Lung microvascular endothelial cell (primary cell): Measurements from ENCODE around the gene PRRT1. TPM values are rescaled to one million over a fixed set of nuclear protein-coding genes. Genes with fewer than 3 reads are reported as not detected.

ENCODE experiments used
- DNase-seq, 2 donors: peaks; one replicate each; pipeline versions ENCODE4 v3.0.0 to v3.0.0-alpha.2; 2010; ENCODE audit warnings: low read depth in 2 of 2
- total RNA-seq: library from RNA; depleted of rRNA; stranded (reverse); fragments of >200 nt; gene quantifications from 2 replicates; pipeline ENCODE4 v1.2.1, GENCODE V29; 2014

PRRT1 gene
- total RNA-seq, 1 donor from 2014 or later, result 0.20 TPM

DNA sequence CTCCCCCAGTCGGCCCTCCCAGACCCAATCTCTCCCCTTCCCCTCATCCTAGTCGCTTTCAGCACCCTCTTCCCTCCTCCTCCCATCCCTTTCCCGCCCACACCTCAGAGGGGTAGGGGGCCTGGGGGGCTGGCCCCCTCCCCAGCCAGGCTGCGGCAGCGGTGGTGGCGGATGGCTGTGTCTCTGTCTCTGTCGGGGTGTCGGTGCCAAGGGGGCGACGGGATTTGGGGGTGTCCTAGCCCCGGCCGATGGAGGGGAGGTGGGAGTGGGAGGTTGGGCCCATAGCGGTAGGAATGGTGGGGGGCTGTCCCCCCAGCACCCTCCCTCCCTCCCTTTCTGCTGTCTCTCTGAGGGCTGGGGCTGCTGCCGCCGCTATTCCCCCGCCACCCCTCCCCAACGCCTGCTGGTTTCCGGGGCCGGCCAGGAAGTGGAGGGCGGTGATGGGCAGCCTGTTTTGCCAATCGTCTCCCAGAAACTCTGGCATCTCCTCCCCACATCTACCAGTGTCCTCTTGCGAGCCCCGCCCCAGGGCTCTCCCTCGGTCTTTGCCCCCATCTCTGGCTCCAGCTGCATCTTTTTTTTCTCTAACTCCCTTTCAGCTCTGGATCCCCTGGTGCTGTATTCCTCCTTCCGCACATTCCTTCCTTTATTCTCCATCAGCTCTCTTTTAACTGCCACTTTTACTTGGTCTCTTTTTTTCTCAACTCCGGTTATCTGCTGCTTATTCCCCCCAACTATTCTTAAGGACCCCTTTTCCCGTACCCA is 24.2 kb upstream of the PRRT1 start, which contains the start of gene AGPAT1:
AGPAT1 (minus strand) TSS at position 374 of the 765 bp plus-strand sequence. CDS start 4,588 bp downstream, outside the sequence.
- peak; percentile 97 to 98 for DNase-seq

DNA sequence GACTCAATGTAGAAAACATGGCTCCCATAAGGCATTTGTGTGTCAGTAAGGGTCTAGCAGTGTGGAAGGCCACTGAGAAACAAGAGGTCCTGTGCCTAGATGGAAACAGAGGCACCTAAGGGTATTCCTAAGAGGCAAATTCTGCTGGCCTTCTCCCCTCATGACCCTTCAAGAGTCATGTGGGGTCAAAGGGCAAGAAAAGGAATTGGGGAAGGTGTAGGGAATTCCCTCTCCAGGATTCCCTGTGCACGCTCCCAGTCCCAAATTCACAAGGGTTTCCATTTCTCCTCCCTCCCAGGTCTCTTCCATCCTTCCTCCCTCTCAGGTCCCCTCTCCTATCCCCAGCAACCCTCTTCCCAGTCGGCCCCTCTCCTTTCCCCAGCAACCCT is 23.6 kb upstream of the PRRT1 start:
- no peak for DNase-seq

DNA sequence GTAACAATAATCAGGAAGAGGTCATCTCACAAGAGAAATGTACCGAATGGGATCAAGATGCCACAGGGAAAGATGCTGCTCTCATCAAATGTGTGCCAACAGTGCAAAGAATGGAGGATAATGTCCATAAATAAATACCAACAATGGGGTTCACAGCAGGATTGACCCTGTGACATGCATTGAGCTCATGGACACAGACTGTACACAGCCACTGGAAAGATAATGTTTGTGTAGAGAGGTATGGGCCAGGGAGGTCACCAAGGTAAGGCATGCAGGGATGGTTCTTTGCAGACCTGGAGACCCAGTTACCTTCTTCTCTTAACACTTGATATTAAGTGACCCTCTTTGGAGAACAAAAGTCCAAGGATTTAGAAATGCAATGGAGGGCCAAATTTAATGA is 22.7 kb upstream of the PRRT1 start:
- DNase-seq, result no peak

DNA sequence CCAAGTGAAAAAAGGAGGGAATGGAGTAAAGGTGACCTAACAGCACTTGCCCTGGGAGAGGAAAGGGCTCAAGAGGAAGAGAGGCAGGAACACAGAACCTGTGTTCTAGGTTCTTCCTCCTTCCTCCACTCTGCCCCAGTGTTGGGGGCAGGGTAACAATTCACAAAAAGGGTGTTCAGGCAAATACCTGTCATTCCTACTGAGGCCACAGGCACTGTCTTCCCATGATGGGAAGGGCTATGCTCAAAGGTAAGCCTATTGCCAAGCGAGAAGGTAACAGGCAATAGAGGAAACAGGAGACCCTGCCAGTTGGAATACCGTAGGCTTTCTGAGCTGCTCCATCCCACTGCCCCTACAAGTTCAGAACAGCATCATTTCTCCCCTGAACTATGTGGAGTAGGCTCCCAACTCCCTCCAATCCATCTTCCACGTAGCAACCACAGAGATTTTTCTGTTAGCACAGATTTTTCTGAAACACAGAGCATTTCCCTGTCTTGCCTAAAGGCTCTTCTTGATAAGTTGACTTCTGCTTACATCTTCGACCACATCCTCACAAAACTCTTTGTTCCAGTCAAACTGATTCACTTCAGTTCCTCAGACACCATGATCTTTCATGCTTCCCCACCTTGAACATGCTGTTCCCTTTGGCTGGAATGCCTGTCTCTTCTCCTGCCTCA is 21.4 kb upstream of the PRRT1 start:
- no peak for DNase-seq

DNA sequence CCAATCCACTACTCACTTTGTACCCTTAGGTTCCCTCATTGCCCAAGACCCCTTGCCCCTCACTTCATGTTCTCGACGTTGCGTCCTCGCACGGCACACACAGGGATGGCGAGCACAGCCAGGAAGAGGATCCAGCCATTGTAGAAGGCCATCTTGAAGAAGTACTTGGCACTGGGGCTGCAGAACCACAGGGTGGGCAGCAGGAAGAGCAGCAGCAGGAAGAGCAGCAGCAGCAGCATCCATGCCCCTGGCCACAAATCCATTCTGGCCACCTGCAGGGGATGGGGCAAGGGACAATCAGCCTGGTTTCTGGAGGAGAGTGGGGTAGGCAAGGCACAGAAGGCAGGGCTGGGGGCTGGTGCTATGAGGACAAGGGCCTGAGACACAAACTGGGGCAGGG is 19.5 kb upstream of the PRRT1 start:
- no peak for DNase-seq

DNA sequence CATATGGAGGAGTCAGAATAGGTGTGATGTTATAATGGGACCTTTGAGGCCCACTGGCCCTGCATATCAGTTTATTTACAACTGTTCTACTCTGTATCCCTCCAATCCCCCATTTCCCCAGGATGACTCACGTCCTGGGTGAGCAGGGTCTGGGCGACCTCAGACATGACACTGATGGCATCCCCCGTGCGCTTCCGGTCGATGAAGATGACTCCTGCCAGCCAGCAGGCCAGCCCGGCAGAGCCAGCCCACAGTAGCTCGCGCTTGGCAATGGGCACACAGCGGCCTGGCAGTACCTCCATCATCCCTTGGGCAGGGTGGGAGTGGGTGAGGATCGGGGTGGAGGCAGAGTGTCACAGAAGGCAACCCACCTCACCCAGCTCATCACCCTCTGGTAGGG is 18.6 kb upstream of the PRRT1 start:
- DNase-seq, result no peak

DNA sequence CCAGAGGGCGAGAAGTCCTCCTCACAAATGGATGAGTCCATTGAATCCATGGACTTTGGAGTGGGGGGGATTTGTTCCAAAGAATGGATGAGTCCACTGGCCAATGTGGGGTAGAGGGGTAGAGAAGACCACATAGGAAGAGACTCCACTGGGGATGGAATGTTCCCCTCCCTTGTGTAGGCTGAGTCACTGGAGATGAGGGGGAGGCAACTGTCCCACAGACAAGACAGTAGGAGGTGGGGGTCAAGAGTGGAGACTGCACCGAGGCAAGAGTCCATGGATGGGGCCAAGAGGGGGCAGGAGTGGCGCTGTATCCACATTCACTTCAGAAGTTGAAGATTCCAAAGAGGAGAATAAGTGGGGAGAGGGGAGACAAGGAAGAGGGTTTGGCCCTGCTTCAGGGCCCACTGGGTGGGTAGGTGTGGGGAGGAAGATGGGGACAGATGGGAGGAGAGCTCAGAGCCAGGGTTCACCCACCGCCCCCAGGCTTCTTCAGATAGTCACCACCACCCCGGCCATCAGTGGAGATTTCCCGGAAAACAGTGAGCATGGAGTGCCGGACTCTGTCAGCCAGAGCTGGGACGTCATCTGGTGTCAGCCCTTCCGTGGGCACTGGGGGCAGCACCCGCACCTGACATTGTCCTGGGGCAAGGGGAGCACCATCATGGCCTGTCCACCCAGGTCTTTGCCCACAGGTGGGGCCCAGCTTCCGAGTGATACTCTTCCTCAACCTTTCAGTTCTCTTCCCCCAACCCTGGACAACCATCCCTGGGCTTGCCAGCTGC is 17.3 kb upstream of the PRRT1 start:
- no peak for DNase-seq

DNA sequence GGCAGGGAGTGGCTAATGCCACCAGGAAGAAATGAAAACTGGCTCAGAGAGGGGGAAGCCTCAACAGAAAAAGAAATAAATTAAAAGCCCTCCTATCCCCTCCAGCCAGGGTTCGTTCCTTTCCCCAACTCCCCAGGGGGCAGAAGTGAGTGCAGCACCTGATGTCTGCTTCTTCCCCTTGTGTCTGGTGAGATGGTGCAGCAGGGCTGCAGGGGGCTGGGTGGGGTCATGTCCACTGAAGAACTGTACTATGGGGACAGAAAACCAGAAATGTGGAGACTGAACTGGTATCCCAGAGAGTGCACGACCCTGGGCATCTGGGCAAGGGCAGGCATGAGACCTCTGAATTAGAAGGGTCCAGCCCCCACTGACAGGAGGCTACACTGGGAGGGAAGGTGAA is 16.6 kb upstream of the PRRT1 start:
- no peak for DNase-seq

DNA sequence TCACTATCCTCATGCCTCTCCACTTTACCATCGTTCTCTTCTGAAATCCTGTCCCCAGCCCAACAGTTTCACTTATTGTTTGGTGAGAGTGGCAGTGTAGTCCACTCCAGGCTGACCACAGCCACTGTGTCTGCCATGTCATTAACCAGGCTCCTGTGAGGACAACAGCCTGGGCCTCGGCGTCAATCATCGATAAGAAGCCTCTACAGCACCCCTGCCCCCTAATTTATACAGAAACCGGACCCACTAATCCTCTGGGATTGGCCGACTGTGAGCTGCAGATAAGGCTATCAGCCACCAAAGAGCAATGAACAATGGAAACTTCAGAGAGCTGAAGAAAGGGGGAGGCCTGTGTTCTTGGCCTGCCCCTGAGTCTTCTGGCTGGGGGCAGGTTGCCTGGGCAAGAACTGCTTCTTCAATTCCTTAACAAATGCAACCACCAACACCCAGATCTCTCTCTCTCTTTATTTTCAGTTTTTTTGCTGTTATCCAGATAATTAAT is 16.1 kb upstream of the PRRT1 start:
- no peak for DNase-seq

DNA sequence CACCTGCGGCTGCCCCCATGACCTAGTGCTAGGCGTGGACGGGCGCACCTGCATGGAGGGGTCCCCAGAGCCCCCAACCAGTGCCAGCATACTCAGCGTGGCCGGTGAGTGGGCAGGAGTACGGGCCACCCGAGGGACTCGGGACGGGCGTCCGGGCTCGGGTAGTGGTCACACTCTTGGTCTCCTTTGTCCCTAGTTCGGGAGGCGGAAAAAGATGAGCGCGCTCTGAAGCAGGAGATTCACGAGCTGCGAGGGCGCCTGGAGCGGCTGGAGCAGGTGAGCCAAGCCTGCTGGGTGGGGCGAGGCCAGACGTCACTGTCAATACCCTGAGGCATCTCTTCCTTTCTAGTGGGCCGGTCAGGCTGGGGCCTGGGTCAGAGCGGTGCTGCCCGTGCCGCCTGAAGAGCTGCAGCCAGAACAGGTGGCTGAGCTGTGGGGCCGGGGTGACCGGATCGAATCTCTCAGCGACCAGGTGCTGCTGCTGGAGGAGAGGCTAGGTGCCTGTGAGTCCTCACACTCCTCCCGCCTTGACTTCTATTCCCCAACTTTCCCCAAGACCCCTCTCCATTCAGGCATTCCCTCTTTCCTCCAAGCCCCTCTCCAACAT is 15.5 kb upstream of the PRRT1 start:
- DNase-seq, result no peak

DNA sequence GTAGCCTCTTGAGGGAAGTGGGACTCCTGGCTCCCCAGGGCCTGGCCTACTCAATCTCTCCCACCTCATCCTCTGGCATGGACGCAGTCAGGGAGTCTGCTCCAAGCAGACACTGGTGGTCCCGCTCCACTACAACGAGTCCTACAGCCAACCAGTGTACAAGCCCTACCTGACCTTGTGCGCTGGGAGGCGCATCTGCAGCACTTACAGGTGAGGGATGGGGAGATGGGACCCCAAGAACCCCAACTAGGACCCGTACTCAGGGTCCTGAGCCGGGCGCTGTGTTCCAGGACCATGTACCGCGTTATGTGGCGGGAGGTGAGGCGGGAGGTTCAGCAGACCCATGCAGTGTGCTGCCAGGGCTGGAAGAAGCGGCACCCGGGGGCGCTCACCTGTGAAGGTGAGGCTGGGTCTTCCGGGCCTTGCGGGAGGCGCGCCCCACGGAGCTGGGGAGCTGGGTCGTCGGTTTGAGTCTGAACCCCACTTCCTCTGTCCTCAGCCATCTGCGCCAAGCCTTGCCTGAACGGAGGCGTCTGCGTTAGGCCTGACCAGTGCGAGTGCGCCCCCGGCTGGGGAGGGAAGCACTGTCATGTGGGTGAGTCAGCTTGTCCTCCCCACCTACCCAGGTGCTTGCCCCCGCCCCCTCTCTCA is 14.8 kb upstream of the PRRT1 start:
- no peak for DNase-seq

DNA sequence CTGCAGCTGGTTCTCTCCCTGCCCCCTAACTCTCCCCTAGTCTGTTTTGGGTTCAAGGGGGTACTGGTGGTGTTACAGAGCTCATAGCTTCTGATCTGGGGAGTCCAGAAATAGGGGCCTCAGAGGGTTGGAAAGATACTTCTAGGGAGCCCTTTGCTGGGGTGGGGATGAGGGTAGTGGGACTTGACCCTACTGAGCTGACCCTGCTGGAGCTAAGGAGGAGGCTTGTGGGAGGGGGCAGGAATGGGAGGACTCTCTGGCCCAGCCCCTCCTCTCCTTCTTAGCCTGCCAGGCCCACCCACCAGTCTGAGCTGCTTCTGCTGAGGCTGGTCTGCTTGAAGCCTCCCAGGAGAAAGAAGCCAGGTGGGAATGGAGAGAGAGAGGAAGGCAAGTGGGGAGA is 12.6 kb upstream of the PRRT1 start, which contains the start of gene EGFL8:
EGFL8 (plus strand) TSS at position 301 of the 400 bp plus-strand sequence. CDS start 1,571 bp downstream, outside the sequence.
- DNase-seq, result no peak

DNA sequence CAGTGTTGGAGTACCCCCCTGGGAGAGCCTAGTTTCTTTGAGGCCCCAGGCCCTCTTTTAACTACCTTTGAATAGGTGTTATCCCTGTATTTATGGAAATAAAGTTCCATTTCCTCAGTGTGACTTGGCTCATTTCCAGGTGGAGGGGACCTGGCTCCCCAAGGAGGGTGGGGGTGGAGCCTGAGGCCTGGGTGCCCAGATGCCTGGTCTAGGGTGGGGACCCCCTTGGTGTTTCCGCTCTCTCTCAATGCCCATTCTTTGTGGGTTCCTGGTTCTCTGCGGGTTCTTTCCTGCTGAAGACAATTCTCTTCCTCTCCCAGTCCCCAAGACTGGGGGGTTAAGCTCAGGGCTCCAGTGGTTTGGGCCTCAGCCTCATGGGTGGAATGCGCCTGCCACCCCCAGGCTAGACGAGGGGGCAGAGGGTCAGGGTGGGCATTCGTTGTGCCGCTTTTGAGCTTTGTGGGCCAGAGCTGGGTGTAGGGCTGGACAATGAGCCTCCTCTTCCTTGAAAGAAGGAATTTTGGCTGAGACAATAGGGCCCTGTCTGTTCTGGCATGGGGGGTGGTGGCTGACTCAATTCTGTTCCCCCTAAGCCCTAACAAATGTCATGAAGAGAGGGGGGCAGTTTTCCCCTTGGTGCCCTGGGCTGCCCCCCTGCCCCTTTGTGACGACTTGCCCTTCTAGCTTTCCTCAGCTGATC is 12.0 kb upstream of the PRRT1 start:
- no peak for DNase-seq

DNA sequence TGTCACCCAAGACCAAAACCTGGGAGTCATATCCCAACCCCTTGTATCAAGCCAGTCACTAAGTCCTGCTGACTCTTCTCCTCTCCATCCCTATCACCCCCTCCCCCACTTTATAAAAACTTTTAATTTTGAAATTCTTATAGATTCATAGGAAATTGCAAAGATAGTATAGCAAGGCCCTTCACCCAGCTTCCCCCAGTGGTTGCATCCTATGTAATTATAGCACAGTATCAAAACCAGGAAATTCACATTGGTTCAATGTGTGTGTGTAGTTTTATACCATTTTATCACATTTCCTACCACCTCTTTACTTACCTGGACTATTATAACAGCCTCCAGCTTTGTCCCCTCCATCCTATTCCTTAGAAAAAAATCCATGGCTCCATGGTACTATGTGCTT is 6.3 kb upstream of the PRRT1 start:
- DNase-seq, result no peak

DNA sequence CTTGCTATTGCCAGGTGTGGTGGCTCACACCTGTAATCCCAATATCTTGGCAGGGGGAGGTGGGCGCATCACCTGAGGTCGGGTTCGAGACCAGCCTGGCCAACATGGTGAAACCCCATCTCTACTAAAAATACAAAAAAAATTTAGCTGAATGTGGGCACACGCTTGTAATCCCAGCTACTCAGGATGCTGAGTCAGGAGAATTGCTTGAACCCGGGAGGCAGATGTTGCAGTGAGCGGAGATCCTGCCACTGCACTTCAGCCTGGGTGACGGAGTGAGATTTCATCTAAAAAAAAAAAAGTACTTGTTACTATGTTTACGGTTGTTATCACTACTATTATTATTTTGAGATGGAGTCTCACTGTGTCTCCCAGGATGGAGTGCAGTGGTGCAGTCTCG is 5.2 kb upstream of the PRRT1 start:
- no peak for DNase-seq

DNA sequence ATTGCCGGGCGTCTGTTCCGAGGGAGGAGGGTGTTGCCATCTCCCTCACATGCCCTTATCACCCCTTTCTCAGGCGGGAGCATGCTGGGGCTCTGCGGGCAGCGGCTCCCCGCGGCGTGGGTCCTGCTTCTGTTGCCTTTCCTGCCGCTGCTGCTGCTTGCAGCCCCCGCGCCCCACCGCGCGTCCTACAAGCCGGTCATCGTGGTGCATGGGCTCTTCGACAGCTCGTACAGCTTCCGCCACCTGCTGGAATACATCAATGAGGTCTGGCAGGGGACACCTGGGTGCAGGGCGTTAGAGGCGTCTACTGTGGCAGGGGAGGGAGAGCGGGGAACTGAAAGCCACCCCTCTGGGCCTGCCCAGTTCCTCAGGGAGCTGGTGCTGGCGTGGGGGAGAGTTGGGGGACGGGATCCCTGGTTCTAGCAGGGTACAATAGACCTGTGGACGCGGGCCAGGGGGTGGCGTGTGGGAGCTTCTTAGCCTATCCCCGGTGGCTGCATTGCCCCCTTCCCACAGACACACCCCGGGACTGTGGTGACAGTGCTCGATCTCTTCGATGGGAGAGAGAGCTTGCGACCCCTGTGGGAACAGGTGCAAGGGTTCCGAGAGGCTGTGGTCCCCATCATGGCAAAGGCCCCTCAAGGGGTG is 2.9 kb upstream of the PRRT1 start:
- DNase-seq, result peak; percentile 71 to 89

DNA sequence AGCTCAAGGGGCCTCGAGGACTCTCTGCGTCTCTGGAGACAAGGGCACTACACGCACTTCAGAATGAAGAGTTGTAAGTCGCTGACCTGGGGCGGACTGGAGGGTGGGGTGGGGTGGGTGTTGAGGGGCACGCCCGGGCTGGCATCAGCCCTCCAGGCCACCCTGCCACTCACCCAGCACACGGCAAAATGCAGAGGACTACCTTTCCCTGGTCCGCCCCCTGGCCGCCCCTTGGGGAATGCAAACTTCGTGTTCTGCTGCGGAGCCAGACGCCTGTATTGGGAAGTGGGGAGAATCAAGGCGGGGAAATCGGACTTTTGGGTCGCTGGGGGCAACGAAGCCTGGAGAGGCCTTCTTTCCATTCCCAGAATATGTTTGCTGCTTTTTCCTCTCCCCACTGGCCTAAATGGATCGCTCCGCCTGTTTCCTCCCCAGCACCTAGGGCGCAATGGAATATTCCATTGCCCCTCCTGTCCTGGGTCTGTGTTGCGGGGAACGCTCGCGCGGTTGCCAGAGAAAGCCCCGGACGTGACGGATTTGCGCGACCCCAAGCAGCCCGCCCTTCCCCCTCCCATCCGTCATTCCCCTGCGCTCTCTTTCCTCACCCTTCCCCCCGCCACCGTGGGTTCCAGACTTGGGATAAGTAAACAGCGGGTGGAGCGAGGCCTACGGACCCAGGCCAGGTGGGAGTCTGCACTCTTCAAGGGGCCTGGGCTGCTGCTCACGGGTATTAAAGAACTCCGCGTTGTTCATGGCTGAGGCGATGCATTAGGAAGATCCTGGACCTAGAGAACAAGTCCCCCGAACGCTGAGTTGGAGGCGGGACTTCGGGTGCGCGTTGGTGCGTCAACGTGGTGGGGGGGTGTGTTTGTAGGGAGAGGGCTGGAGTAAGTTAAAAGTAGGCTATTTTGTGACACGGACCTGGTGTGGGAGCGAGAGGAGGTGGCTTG is 2.1 kb upstream of the PRRT1 start, which contains the start of gene PPT2:
PPT2 (plus strand) TSS at position 578 of the 950 bp plus-strand sequence. CDS start 454 bp downstream, outside the sequence.
- peak; percentile 94 to 98 for DNase-seq

DNA sequence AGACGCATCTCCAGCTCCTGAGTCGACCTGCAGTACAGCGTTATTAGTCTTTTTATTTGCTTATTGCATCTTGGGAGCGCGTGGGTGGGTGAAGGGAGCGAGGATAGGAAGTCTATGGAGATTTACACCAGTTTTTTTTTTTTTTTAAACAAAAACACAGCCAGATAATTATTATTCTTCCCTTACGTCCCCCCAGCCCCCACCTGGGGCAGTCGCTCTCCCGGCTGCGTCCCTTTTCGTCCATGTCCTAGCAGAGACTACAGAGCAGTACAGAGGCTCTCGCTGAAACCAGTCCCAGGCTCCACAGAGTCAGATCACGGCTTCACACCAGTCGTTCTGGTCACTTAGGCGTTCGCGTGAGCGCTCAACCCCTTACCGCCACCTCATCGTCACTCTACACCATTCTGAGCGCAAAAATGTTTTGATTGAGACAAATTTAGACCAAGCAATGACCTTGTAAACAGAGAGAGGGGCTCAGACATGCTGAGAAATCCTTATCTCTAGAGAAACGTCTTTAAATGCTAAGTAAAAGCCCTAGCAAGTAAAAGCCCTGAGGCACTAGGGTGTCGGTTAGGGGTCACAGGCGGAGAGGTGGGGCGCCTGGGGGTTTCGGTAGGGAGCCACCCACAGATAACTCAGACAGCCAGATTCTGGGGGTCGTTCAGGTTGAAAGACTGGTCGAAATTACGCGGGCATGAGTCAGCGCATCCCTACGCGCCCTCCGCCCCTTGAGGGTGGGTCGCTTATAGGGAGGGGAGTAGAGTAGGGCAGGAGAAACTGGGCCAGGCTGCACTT is 1.2 kb upstream of the PRRT1 start:
- DNase-seq, result peak in 1 of 2 donors; percentile 57
